GM10248 (cell line): ENCODE results near the gene S100P.
A peak's percentile ranks its signal among the peaks of the same experiment; 100 is the strongest.

ENCODE experiments used
- CTCF ChIA-PET: fragments of 300-600 bp; sonication (Branson Sonifier 250); formaldehyde crosslinking; extraction: SDS; loops from one replicate; lab custom pipeline; 2021; ENCODE audit warnings: antibody characterized with exemption; lab: Yijun Ruan, JAX
- POLR2A ChIA-PET: fragments of 350-650 bp; sonication (Branson Sonifier 250); formaldehyde crosslinking; extraction: SDS; loops from one replicate; lab custom pipeline; 2020; ENCODE audit warnings: antibody characterized with exemption; lab: Yijun Ruan, JAX
- DNase-seq: peaks from one replicate; pipeline ENCODE4 v3.0.0; 2012; ENCODE audit errors: extremely low spot score
- TF ChIP-seq, protein P1 (sequence below): IDR thresholded peaks from 2 replicates; pipeline ENCODE4 v1.5.1; 2012; ENCODE audit warnings: mild to moderate bottlenecking, low read depth; ENCODE audit errors: extremely low read depth, missing control alignments, control extremely low read depth

S100P gene

DNA sequence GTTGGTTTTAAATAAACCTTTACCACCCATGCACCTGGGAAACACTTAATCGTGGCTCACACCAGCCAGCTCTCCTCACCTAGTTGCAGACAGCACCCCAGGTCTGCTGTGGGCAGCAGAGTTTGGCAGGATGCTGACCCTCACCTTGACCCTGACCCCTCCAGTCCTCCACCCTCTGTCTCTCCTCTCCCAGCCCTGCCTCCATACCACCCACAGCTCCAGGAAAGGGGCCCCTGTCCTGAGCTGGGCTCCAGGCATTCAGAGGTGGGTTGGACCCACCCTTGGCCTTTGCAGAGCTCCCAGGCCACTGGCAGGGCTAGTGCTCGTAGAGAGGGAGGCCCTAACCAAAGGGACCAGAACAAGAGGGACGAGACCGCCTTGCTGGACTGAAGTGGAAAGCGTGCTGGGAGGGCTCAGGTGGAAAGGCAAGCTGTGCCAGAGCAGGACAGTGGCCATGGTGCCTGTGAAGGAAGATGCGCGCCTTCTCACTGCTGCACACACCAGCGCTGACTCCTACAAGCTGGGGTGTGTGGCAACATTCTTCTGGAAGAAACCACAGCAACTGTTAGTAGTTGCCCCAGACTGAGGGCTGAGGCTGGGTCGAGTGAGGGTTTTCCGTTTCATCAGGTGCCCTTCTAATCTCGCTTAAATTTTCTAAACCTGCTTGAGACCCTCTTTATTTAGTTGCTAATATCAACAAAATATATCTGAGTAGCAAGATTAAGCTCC is 10.7 kb upstream of the S100P start:
- TF ChIP-seq, protein P1, sequence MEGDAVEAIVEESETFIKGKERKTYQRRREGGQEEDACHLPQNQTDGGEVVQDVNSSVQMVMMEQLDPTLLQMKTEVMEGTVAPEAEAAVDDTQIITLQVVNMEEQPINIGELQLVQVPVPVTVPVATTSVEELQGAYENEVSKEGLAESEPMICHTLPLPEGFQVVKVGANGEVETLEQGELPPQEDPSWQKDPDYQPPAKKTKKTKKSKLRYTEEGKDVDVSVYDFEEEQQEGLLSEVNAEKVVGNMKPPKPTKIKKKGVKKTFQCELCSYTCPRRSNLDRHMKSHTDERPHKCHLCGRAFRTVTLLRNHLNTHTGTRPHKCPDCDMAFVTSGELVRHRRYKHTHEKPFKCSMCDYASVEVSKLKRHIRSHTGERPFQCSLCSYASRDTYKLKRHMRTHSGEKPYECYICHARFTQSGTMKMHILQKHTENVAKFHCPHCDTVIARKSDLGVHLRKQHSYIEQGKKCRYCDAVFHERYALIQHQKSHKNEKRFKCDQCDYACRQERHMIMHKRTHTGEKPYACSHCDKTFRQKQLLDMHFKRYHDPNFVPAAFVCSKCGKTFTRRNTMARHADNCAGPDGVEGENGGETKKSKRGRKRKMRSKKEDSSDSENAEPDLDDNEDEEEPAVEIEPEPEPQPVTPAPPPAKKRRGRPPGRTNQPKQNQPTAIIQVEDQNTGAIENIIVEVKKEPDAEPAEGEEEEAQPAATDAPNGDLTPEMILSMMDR = no peak
- POLR2A ChIA-PET = interaction anchor here (0.6 kb wide), 1 partner anchor 143 kb away, joined by 3 read pairs; no protein-coding TSS in a partner anchor
- no peak for DNase-seq
- CTCF ChIA-PET = interaction anchor here (1.5 kb wide), 1 partner anchor 19 kb away, joined by 4 read pairs; no protein-coding TSS in a partner anchor

DNA sequence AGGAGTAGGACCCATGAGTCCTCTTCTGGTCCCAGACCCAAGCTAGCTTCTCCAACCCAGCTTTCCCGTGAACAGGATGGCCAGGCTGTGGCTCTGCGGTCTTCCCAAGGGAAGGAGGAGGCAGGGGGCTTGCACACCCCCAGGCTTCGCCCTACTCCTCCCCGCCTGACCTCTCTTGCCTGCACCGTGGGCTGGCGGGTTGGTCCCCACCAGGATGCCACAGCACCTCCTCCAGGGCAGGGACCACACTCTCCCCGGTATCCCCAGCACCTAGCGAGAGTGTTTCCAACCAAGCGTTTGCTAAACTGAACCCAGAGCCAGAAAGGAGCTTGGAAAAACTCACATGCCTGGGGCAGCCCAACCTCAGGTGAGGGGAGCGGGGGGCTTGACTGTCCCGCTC is 9.0 kb upstream of the S100P start:
- CTCF ChIA-PET = interaction anchor here (1.6 kb wide), 1 partner anchor 9 kb away, joined by 4 read pairs; no protein-coding TSS in a partner anchor

DNA sequence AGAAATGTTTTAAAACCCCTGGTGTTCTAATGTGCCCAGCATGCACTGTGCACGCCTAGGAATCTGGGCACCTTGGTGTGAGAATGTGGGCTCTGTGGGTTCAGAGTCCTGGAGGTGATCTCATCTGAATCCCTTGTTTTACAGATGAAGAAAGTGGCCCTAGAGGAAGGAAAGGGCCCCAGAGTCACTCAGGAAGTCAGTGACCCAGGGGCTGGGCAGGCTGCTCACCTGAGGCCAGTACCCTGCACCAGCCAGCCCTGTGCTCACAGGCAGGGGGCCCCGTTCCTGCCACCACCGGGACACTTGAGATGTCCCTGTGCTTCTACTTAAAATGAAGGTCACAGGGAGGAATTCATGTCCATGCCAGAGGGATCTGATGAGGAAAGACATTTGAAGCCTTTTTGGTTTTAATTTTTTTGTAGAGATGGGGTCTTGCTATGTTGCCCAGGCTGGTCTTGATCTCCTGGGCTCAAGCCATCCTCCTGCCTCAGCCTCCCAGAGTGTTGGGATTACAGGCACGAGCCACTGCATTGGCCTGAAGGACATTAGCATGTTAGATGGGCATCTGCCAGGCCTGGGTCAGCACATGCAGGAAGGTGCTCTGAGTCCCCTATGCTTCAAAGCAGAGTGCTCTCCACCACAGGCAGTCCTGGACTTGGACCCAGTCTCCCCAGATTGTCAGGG is 7.4 kb upstream of the S100P start:
- TF ChIP-seq, protein P1 = no peak
- no peak for DNase-seq
- CTCF ChIA-PET = interaction anchor here (1.0 to 1.6 kb wide), 2 partner anchors 11 kb away, joined by 4 to 7 read pairs; no protein-coding TSS in a partner anchor
- POLR2A ChIA-PET = no interaction called here

More for the DNA sequence above, 9.0 kb upstream of the S100P start:
- POLR2A ChIA-PET = no interaction called here
- TF ChIP-seq, protein P1 = no peak
- DNase-seq = no peak

DNA sequence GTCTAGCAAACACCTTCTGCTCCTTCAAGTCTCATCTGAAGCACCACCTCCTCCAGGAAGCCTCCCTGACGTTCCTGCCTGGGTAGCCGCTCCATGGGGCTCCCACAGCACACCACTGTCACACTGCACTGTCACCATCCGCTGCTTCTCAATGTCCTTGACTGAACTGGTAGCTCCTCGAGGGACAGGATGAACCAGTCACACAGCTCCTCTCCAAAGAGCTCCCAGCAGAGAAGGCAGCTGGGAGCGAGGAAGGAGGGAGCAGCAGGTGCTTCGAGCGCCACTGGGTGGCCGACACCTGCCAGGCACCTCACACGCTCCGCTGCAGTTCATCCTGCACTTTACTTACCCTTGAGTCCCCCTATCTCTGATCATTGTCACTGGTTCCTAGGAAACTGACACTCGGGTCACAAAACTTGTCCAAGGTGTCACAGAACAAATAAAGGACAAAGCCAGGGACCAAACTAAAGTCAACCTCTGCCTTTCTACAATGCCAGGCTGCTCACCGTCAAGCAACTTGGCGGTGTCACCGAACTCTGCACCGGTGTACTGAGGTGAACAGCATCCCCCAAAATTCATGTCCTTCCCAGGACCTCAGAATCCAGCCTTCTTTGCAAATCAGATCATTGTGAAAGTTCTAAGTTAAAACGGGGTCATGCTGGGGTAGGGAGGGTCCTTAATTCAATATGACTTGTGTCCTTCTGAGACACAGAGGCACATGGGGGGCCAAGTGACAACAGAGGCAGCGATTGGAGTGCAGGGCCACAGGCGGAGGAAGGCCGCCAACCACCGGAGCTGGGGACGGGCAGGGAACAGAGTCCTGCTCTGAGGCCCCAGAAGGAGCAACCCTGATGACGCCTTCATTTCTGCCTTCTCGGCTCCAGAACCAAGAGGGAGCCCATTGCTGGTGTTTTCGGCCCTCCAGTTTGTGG is 5.5 kb upstream of the S100P start:
- ChIA-PET CTCF (interaction anchor here (1.0 to 3.1 kb wide), 4 partner anchors 8 to 25 kb away, joined by 3 to 12 read pairs (median 3); a partner anchor contains a TSS), POLR2A (no interaction called here)
- DNase-seq = no peak
- TF ChIP-seq, protein P1 = no peak

DNA sequence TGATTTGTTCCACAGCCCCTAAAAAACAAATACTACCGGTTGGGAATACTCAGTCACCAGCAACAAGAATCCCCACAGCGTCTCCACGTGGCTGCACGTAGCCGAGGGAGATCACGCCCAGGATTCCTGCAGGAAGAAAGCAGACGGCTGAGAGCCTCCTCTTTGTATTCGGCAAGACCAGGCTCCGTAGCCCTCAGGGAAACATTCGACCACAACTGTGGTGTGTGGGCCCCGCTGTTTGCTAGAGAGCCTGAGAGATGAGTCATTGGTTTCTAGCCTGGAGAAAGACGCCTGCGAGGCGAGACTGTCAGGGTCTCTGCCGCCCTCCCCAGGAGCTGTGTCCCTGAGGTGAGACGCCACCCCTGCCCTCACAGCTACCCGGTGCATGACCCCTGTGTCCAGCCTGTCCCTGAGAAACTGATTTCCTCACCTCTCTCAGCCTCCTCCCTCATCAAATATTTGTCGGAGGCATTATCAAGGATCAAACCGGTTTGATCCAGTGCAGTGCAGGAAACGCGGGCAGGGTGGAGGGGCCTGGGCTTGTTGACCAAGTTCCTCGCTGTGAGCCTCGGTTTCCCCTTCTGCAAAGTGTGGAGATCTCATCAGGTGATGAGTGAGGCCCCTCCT is 4.7 kb upstream of the S100P start:
- TF ChIP-seq, protein P1 = peak; percentile 18
- POLR2A ChIA-PET = no interaction called here
- peak; percentile 83 for DNase-seq
- CTCF ChIA-PET = interaction anchor here (0.9 to 3.1 kb wide), 4 partner anchors 12 to 382 kb away, joined by 3 to 12 read pairs (median 3); a partner anchor contains a TSS
